ENCODE results near the gene VSTM4.

Gene VSTM4

GRCh38 chr10:49091450-49092210 is 23.7 kb downstream of the VSTM4 start:
- no peak for DNase-seq

- DNase-seq, result no peak
These were observed 24.5 kb downstream of the VSTM4 start for GRCh38 chr10:49090696-49091380.

- no peak for DNase-seq
These were observed 25.1 kb downstream of the VSTM4 start for GRCh38 chr10:49090189-49090575.

GRCh38 chr10:49089557-49090188 is 25.6 kb downstream of the VSTM4 start:
- no peak for DNase-seq

- no peak for DNase-seq
These were observed 26.2 kb downstream of the VSTM4 start for GRCh38 chr10:49089152-49089551.

GRCh38 chr10:49086889-49087288 is 28.4 kb downstream of the VSTM4 start:
- no peak for DNase-seq

GRCh38 chr10:49083261-49083660 is 32.1 kb downstream of the VSTM4 start:
- peak; percentile 50 to 59 for DNase-seq

GRCh38 chr10:49082766-49083165 is 32.6 kb downstream of the VSTM4 start:
- peak in 1 of 2 donors; percentile 48 for DNase-seq

- DNase-seq, result peak in 1 of 2 donors; percentile 11
These were observed 33.6 kb downstream of the VSTM4 start for GRCh38 chr10:49081547-49082275.

GRCh38 chr10:49080965-49081364 is 34.4 kb downstream of the VSTM4 start:
- DNase-seq, result no peak

GRCh38 chr10:49080071-49080470 is 35.3 kb downstream of the VSTM4 start:
- DNase-seq, result no peak

GRCh38 chr10:49079499-49079898 is 35.8 kb downstream of the VSTM4 start:
- no peak for DNase-seq

GRCh38 chr10:49079072-49079471 is 36.2 kb downstream of the VSTM4 start:
- no peak for DNase-seq

GRCh38 chr10:49078433-49078832 is 36.9 kb downstream of the VSTM4 start:
- DNase-seq, result no peak

- no peak for DNase-seq
These were observed 38.4 kb downstream of the VSTM4 start for GRCh38 chr10:49076741-49077521.

- no peak for DNase-seq
These were observed 39.0 kb downstream of the VSTM4 start for GRCh38 chr10:49076319-49076718.

- DNase-seq, result no peak
These were observed 39.6 kb downstream of the VSTM4 start for GRCh38 chr10:49075743-49076142.

- no peak for DNase-seq
These were observed 40.3 kb downstream of the VSTM4 start for GRCh38 chr10:49074836-49075682.

GRCh38 chr10:49072166-49072885 is 43.0 kb downstream of the VSTM4 start:
- DNase-seq, result no peak

GRCh38 chr10:49071160-49071761 is 44.1 kb downstream of the VSTM4 start:
- DNase-seq, result no peak

Measured in hippocampal formation (tissue), 2 donors.